ENCODE data around the gene FGF18. TPM values are rescaled to one million over a fixed set of nuclear protein-coding genes. Genes with fewer than 3 reads are reported as not detected.

FGF18 gene, protein sequence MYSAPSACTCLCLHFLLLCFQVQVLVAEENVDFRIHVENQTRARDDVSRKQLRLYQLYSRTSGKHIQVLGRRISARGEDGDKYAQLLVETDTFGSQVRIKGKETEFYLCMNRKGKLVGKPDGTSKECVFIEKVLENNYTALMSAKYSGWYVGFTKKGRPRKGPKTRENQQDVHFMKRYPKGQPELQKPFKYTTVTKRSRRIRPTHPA
- total RNA-seq (2012; rRNA removed), result under 0.01 TPM in 1 of 2 replicates, not detected in the other
- 0.15 and 0.22 TPM in 2 replicates for polyA plus RNA-seq (2012; rRNA removed)
- 0.11 TPM in 1 of 2 replicates, not detected in the other for polyA plus RNA-seq (2012; cell fraction: cytosol; rRNA removed)
- 0.65 and 0.67 TPM in 2 replicates for polyA plus RNA-seq (2012; cell fraction: nucleus; rRNA removed; ENCODE audit: low replicate concordance)
- percentile 37 among the genes with signal in this experiment for Bru-seq, nascent RNA
- BruChase-seq, experiment 1, labeled RNA remaining after a 6-hour chase, result percentile 45 among the genes with signal in this experiment
- BruChase-seq, experiment 2, labeled RNA remaining after a 2-hour chase, result percentile 46 among the genes with signal in this experiment
- long read RNA-seq, result 0 reads

DNA sequence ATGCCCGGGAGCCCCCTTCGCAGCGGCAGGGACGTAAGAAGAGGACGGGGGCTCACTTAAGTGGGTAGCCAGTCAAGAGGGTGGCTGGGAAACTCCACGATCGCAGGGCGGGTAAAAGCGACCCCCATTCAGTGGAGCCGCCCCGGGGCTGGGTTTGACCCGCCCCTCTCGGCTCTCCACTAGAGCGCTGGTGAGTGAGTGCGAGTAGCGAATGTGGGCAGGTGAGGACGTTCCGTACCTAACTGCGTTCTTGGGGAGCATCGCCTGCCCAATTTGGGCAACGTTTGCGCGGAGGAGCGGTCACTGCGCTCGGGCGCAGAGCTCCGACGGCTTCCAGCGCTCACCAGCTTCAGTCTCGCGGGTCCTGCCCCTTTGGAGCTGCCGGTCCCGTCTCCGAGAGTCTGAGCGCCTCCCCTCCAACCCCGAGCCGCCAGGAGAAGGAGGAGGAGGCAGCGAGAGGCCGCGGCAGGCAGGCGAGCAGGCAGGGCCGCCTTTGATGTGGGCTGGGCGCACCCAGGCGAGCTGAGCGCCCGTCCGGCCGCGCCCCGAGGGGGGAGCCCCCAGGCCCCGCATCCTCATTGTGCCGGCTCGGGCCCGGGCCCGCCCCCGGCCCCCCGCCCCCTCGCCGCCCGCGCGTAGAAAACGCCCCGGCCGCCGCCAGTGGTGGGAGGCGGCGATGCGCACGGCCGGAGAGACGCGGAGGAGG, at the start of gene FGF18:
TSS of gene FGF18 (plus strand) at position 666 of the 706 bp plus-strand sequence. CDS start 553 bp downstream, outside the sequence.
- no TSS peak for BruUV-seq (replicated peaks)
- Histone ChIP-seq H3K4me2 (ENCODE audit: low read depth, low read length) (peak within 1 kb of the TSS; percentile 63), H4K20me1 (ENCODE audit: insufficient read depth, low read length) (peaks cover 46% of the 10 kb centered on the region), H2BK20ac (ENCODE audit: low read depth, low read length) (no peak within 1 kb of the TSS), H2AK9ac (replicated peaks; ENCODE audit: low read depth, low read length, poor library complexity) (peak within 1 kb of the TSS; percentile 1), H4K91ac (ENCODE audit: insufficient read depth, low read depth, low read length) (no peak within 1 kb of the TSS), H3K9ac (ENCODE audit: low read depth, low read length) (no peak within 1 kb of the TSS), H2BK120ac (ENCODE audit: low read depth, low read length) (no peak within 1 kb of the TSS), H3K4me3 (ENCODE audit: insufficient read depth, low read depth, low read length) (peak within 1 kb of the TSS; percentile 34), H3K79me1 (ENCODE audit: low read depth in 1 of 2, low read length in 2 of 2) (peaks cover 3 to 6% of the 10 kb centered on the region in 2 experiments; a peak in 2 of 4 replicates), H3K18ac (ENCODE audit: low read depth, low read length) (no peak within 1 kb of the TSS), H3K14ac (replicated peaks; ENCODE audit: low read depth, low read length) (no peak within 1 kb of the TSS), H2AK5ac (ENCODE audit: low read depth, low read length) (no peak within 1 kb of the TSS), H3K9me3 (ENCODE audit: control insufficient read depth, insufficient read depth, low read length) (no peaks in the 10 kb centered on the region), H4K8ac (ENCODE audit: low read depth in 2 of 2, low read length in 2 of 2) (no peak within 1 kb of the TSS), H3K36me3 (ENCODE audit: control insufficient read depth, insufficient read depth, low read length) (peaks cover 2% of the 10 kb centered on the region; the same call in 1 of the 2 replicates), H3K27ac (ENCODE audit: insufficient read depth, low read length) (no peak within 1 kb of the TSS), H3K56ac (ENCODE audit: extremely low read depth, insufficient read depth, low read length) (no peak within 1 kb of the TSS), H3K27me3 (ENCODE audit: control insufficient read depth, insufficient read depth, low read length) (no peaks in the 10 kb centered on the region; the same call in 1 of the 2 replicates), H2AFZ (replicated peaks; ENCODE audit: low read length, poor library complexity) (peak within 1 kb of the TSS; percentile 56), H2BK15ac (ENCODE audit: low read depth, low read length) (no peak within 1 kb of the TSS), H2BK5ac (ENCODE audit: low read depth, low read length, poor library complexity, severe bottlenecking) (no peak within 1 kb of the TSS), H3K9me1 (ENCODE audit: insufficient read depth, low read length) (no peaks in the 10 kb centered on the region), H4K5ac (ENCODE audit: low read depth, low read length) (no peak within 1 kb of the TSS), H3K4me1 (ENCODE audit: control insufficient read depth, insufficient read depth, low read length) (peaks cover 2% of the 10 kb centered on the region; the same call in 1 of the 2 replicates), H3K4ac (ENCODE audit: low read depth, low read length) (no peak within 1 kb of the TSS), H3K23ac (ENCODE audit: low read depth, low read length) (no peak within 1 kb of the TSS)
- ATAC-seq (ENCODE audit: low read depth) (peak; percentile 49), DNase-seq (peak; percentile 51)
- WGBS, 2 experiments (ENCODE audit: extremely low coverage in 2 of 2, insufficient read length in 1 of 2), result 5% methylated on average over 15 of the region's 74 CpGs; no CpG with 5 or more reads in 1 of the 2 experiments
- dilution Hi-C loops (cut with HindIII; ENCODE audit: low sequenced_read_pairs, unreplicated experiment) (no loop called here), intact Hi-C loops (cut with micrococcal nuclease) (loop anchor here (1.0 to 10.0 kb wide), 6 partner anchors 176 to 768 kb away; partner anchors contain the start of gene STK10), in situ Hi-C loops (cut with MboI; ENCODE audit: low sequenced_read_pairs) (loop anchor here (5.0 to 25.0 kb wide), 4 partner anchors 488 to 868 kb away; partner anchors contain the start of genes EFCAB9, STK10 and UBTD2)
- ChIA-PET POLR2A (ENCODE audit: unreplicated experiment) (no interaction called here), CTCF (interaction anchor here (0.6 to 2.6 kb wide), 18 partner anchors 16 to 590 kb away, joined by 3 to 13 read pairs (median 5); no protein-coding TSS in a partner anchor)
- no peak for TF ChIP-seq CHD1 (IDR thresholded peaks at IDR 0.05; ENCODE audit: low read depth, low read length)
- TF ChIP-seq MAFK (IDR thresholded peaks at IDR 0.05; ENCODE audit: low read depth, low read length), result no peak
- TF ChIP-seq POLR2A (IDR thresholded peaks at IDR 0.05; ENCODE audit: low read depth, low read length), result no peak
- TF ChIP-seq, protein P1, sequence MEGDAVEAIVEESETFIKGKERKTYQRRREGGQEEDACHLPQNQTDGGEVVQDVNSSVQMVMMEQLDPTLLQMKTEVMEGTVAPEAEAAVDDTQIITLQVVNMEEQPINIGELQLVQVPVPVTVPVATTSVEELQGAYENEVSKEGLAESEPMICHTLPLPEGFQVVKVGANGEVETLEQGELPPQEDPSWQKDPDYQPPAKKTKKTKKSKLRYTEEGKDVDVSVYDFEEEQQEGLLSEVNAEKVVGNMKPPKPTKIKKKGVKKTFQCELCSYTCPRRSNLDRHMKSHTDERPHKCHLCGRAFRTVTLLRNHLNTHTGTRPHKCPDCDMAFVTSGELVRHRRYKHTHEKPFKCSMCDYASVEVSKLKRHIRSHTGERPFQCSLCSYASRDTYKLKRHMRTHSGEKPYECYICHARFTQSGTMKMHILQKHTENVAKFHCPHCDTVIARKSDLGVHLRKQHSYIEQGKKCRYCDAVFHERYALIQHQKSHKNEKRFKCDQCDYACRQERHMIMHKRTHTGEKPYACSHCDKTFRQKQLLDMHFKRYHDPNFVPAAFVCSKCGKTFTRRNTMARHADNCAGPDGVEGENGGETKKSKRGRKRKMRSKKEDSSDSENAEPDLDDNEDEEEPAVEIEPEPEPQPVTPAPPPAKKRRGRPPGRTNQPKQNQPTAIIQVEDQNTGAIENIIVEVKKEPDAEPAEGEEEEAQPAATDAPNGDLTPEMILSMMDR (conservative IDR thresholded peaks at IDR 0.05; ENCODE audit: low read depth, low read length), result no peak
- TF ChIP-seq, protein P2, sequence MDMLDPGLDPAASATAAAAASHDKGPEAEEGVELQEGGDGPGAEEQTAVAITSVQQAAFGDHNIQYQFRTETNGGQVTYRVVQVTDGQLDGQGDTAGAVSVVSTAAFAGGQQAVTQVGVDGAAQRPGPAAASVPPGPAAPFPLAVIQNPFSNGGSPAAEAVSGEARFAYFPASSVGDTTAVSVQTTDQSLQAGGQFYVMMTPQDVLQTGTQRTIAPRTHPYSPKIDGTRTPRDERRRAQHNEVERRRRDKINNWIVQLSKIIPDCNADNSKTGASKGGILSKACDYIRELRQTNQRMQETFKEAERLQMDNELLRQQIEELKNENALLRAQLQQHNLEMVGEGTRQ (IDR thresholded peaks at IDR 0.05; ENCODE audit: low read depth, low read length), result no peak
- no peak for TF ChIP-seq RFX5 (IDR thresholded peaks at IDR 0.05; ENCODE audit: low read depth, low read length)
- no peak for TF ChIP-seq RCOR1 (IDR thresholded peaks at IDR 0.05; ENCODE audit: insufficient replicate concordance, low read length)
- TF ChIP-seq MAZ (IDR thresholded peaks at IDR 0.05; ENCODE audit: borderline replicate concordance, low read depth, low read length), result no peak
- TF ChIP-seq SMC3 (IDR thresholded peaks at IDR 0.05; ENCODE audit: low read depth, low read length), result no peak
- TF ChIP-seq BHLHE40 (IDR thresholded peaks at IDR 0.05; ENCODE audit: low read depth, low read length), result no peak
- no peak for TF ChIP-seq RAD21 (IDR thresholded peaks at IDR 0.05; ENCODE audit: low read length)
- TF ChIP-seq MXI1 (IDR thresholded peaks at IDR 0.05; ENCODE audit: borderline replicate concordance, low read depth, low read length), result no peak
- no peak for TF ChIP-seq NFE2L2 (IDR thresholded peaks at IDR 0.05; ENCODE audit: low read depth, low read length)
- TF ChIP-seq FOS (IDR thresholded peaks at IDR 0.05; ENCODE audit: low read depth, low read length), result no peak
